Duodenal mucosa (tissue), 2 donors: ENCODE data around the gene CPLX4.

Source experiments
- H3K27ac ChIP-seq: one replicate; pipeline ENCODE4 v1.7.0; 2013; ENCODE audit warnings: low read depth, low read length
- H3K27me3 ChIP-seq, 2 donors: one replicate each; pipeline ENCODE4 v1.7.0; 2013; ENCODE audit warnings: low read length in 2 of 2, control low read depth in 1 of 2; ENCODE audit not compliant: insufficient read depth in 2 of 2, control insufficient read depth in 1 of 2
- H3K36me3 ChIP-seq, 2 donors: one replicate each; pipeline ENCODE4 v1.7.0; 2013; ENCODE audit warnings: low read length in 2 of 2, control low read depth in 1 of 2; ENCODE audit not compliant: insufficient read depth in 2 of 2, control insufficient read depth in 1 of 2
- H3K4me1 ChIP-seq, 2 donors: one replicate each; pipeline ENCODE4 v1.7.0; 2013; ENCODE audit warnings: low read length in 2 of 2, control low read depth in 1 of 2; ENCODE audit not compliant: insufficient read depth in 2 of 2, control insufficient read depth in 1 of 2
- H3K4me3 ChIP-seq, 2 donors: one replicate each; pipeline ENCODE4 v1.7.0; 2013; ENCODE audit warnings: low read length in 2 of 2, low read depth in 1 of 2
- H3K9ac ChIP-seq, 2 donors: one replicate each; pipeline ENCODE4 v1.7.0; 2013; ENCODE audit warnings: low read length in 2 of 2, low read depth in 1 of 2
- H3K9me3 ChIP-seq, 2 donors: one replicate each; pipeline ENCODE4 v1.7.0; 2013; ENCODE audit warnings: low read length in 2 of 2, control low read depth in 1 of 2; ENCODE audit not compliant: control insufficient read depth in 1 of 2

CPLX4 gene, protein sequence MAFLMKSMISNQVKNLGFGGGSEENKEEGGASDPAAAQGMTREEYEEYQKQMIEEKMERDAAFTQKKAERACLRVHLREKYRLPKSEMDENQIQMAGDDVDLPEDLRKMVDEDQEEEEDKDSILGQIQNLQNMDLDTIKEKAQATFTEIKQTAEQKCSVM

DNA sequence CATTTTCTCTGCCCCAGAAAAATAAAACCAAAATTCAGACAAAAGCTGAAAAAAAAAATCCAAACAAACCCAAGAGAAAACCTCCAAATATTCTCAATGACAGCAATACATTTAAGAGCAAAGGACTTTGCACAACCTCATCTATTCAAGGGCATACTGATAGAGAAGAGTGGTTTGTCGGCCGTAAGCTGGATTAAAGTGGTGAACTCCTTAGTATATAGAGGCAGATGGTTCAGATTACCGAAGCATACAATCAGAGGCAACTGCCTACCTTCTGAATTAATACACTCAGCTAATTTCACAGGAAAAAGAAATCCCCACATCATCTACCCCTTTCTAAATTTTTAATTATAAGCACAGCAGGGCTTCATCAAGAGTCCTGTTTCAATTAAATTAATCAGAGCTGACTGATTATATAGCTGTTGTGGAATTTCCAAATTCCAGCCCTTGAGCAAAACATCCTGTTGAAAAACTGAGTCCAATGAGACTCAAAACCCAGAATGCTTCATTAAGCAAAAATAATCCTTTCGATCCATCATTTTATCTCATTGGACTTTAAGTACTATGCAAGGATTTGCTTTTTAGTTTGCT, at the start of gene CPLX4:
Gene CPLX4, minus strand, starts transcription at position 190 of the 591 bp plus-strand sequence. Its CDS starts 187 bp downstream, at position 3.
- Histone ChIP-seq H3K36me3 (no peaks in the 10 kb centered on the region), H3K9me3 (no peaks in the 10 kb centered on the region), H3K4me1 (no peaks in the 10 kb centered on the region)

DNA sequence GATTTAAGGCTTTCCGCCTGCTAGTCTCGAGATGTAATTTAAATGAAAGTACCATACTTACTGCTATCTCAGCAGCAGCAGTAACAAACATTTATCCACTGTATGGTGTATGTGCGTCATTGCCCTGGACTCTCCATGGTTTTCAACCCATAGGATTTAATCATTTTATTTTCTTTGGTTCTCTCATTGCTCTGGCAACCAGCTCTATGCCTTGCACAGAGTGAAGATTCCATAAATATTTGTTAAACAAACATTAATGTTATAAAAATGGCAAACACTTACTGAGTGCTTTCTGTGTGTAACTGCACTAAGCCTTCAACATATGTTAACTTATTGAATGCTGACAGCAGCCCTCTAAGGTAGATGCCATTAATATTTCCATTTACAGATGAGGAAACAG, 41.9 kb upstream of the CPLX4 start:
- no peak overlapping the region for H3K4me3 ChIP-seq
- H3K36me3 ChIP-seq, result peaks cover 0 to 1% of the 10 kb centered on the region in 2 donors
- no peaks in the 10 kb centered on the region for H3K9me3 ChIP-seq
- no peak overlapping the region for H3K9ac ChIP-seq
- H3K27me3 ChIP-seq, result no peaks in the 10 kb centered on the region
- H3K4me1 ChIP-seq, result peaks cover 7 to 22% of the 10 kb centered on the region in 2 donors
- no peak overlapping the region for H3K27ac ChIP-seq

More for the DNA sequence above, at the start of gene CPLX4:
- Histone ChIP-seq H3K27ac (no peak within 1 kb of the TSS), H3K27me3 (peaks cover 0 to 10% of the 10 kb centered on the region in 2 donors), H3K4me3 (no peak within 1 kb of the TSS), H3K9ac (no peak within 1 kb of the TSS)

DNA sequence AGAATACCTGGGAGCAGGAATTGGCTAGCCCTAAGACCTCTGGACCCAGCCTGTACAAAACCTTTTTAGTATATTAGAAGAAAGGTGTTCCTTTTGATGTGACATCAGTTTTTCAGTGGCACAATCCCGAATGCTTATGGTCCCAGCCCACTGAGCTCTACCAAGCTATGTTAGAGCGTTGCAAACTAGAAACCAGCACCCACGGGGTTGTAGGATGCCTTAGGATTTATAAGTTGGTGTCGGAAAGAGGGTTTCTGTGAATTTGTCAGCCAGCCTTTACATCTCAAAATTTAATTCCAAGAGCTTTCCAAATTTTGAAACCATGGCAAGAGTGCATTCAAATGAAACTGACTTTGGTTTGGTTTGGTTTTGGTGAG, 41.1 kb upstream of the CPLX4 start:
- no peaks in the 10 kb centered on the region for H3K9me3 ChIP-seq
- peaks cover 7 to 22% of the 10 kb centered on the region in 2 donors for H3K4me1 ChIP-seq
- H3K9ac ChIP-seq, result peak overlapping the region; percentile 4 to 20
- no peak overlapping the region for H3K27ac ChIP-seq
- no peaks in the 10 kb centered on the region for H3K27me3 ChIP-seq
- H3K36me3 ChIP-seq, result peaks cover 8 to 10% of the 10 kb centered on the region in 2 donors
- peak overlapping the region; percentile 97 to 98 for H3K4me3 ChIP-seq

- Histone ChIP-seq H3K9ac (peak within 1 kb of the TSS; percentile 95), H3K36me3 (peaks cover 12 to 13% of the 10 kb centered on the region in 2 donors), H3K27ac (peak within 1 kb of the TSS; percentile 82), H3K27me3 (no peaks in the 10 kb centered on the region), H3K4me1 (peaks cover 7 to 22% of the 10 kb centered on the region in 2 donors), H3K9me3 (no peaks in the 10 kb centered on the region), H3K4me3 (peak within 1 kb of the TSS; percentile 97 to 98)
Measured at GRCh38 chr18:59358712-59359575, 40.5 kb upstream of the CPLX4 start, which contains the start of gene LMAN1. TSS of gene LMAN1 (minus strand) at chr18:59359265. CDS start at chr18:59359244, 21 bp downstream.

GRCh38 chr18:59358414-59358711, 39.9 kb upstream of the CPLX4 start:
- Histone ChIP-seq H3K4me1 (peaks cover 7 to 22% of the 10 kb centered on the region in 2 donors), H3K9ac (peak overlapping the region; percentile 95), H3K9me3 (no peaks in the 10 kb centered on the region), H3K4me3 (peak overlapping the region; percentile 97 to 98), H3K27me3 (no peaks in the 10 kb centered on the region), H3K27ac (peak overlapping the region; percentile 82), H3K36me3 (peaks cover 14 to 18% of the 10 kb centered on the region in 2 donors)

DNA sequence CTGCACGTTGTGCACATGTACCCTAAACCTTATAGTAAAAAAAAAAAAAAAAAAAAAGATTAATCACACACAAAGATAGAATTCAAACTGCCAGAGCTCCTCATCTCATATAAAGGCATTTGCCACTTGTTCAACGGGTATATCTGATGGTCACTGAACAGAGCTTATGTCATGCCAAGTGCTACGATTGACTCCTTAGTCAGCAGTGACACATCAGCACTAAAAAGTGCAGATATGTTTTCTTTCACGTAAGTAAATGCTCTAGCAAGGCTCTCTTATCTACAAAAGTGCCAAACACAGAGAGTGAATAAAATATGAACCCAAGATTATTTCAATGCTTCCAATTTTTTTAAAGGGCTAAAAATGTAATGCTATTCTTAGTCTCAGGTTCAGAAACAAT, 39.5 kb upstream of the CPLX4 start:
- Histone ChIP-seq H3K9me3 (no peaks in the 10 kb centered on the region), H3K36me3 (peaks cover 18 to 23% of the 10 kb centered on the region in 2 donors), H3K27ac (peak overlapping the region; percentile 82), H3K4me3 (peak overlapping the region; percentile 97 to 98), H3K4me1 (peaks cover 7 to 22% of the 10 kb centered on the region in 2 donors), H3K27me3 (no peaks in the 10 kb centered on the region), H3K9ac (peak overlapping the region in 1 of 2 donors; percentile 95)

DNA sequence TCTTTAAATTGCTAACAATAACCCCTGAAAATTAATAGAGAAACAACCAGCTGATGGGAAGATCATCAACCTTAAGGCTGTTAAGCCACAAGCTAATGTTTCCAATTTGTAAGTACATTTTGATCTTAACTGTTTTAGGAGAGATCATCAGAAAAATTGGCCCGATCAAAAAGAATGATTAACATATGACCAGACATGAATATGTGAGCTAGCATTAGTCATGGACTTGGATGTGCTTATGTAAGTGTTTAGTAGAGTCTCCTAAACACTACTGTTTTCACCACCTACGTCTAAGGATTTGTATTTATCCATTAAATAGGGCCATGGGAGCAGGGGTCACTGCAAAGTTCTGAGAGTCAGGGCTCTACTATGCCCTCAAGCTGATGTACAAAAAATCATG, 36.3 kb upstream of the CPLX4 start:
- no peak overlapping the region for H3K27ac ChIP-seq
- no peak overlapping the region for H3K4me3 ChIP-seq
- H3K4me1 ChIP-seq, result peaks cover 12 to 18% of the 10 kb centered on the region in 2 donors
- H3K27me3 ChIP-seq, result no peaks in the 10 kb centered on the region
- peaks cover 40 to 49% of the 10 kb centered on the region in 2 donors for H3K36me3 ChIP-seq
- H3K9me3 ChIP-seq, result no peaks in the 10 kb centered on the region
- H3K9ac ChIP-seq, result no peak overlapping the region

DNA sequence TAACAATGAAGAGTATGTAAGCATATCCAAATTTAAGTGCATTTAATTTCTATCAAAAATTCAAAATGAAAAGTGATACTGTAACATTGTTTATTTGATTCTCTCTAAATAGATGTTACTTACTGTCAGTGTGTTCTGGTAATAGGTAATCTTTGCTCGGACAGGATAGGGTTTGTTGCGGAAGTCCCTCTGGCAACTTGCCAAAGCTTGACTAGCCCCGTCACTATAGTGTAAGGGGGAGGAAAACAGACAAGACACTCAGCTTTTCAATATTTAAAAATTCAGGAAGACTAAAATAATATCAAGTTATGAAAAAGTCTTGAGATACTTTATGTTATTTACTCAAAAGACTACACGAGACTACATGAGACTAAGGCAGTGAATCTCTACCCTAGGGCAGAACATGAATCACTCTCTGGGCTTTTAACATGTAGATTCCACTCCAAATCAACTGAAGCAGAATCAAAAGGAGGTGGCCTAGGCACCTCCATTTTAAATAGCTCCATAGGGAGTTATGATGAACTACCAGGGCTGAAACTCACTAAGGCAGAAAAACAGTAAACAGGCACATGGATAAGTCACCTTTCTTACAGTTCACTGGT, 34.7 kb upstream of the CPLX4 start:
- H3K9me3 ChIP-seq, result no peaks in the 10 kb centered on the region
- no peak overlapping the region for H3K4me3 ChIP-seq
- H3K36me3 ChIP-seq, result peaks cover 49 to 60% of the 10 kb centered on the region in 2 donors

DNA sequence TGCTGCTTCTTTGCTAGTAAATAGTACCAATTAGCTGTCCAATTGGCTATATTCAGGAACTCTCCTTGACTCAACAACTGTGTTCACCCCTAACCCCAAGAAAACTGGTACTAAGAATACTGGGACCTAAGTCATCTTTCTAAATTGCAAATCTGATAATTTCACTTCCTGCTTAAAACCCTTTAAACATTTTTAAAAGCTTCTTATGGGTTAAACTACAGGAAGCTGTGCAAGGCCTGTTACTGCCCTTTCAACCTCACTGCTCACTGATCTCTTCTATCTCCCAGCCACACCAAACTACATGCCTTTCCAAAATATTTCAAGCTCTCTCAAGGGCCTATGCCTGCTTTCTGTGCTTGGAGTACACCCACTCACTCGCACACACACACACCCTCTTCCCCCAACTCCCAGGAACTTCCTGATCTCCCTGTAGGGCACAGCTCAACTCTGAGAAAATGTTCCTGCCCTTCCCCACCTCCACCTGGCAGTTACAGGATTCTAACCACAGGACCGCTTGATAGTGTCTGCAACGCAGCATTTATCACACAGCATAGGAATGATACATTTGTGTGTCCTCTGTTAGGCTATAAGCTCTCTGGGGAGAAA, 33.9 kb upstream of the CPLX4 start:
- Histone ChIP-seq H3K27ac (no peak overlapping the region), H3K4me3 (no peak overlapping the region), H3K9ac (no peak overlapping the region), H3K36me3 (peaks cover 52 to 68% of the 10 kb centered on the region in 2 donors), H3K27me3 (no peaks in the 10 kb centered on the region), H3K9me3 (no peaks in the 10 kb centered on the region), H3K4me1 (peaks cover 11 to 12% of the 10 kb centered on the region in 2 donors)

More for the DNA sequence above, 34.7 kb upstream of the CPLX4 start:
- peaks cover 12 to 16% of the 10 kb centered on the region in 2 donors for H3K4me1 ChIP-seq
- H3K27ac ChIP-seq, result no peak overlapping the region
- no peaks in the 10 kb centered on the region for H3K27me3 ChIP-seq
- H3K9ac ChIP-seq, result no peak overlapping the region
